HepG2 (cell line): ENCODE data around the gene CUL9. TPM values are rescaled to one million over a fixed set of nuclear protein-coding genes. Genes with fewer than 3 reads are reported as not detected.

ENCODE experiments used
- GATA4 ChIP-seq: sonication (generic); IDR thresholded peaks from 2 replicates; pipeline ENCODE4 v1.6.1; 2016; ENCODE audit warnings: antibody characterized with exemption, low read depth, borderline replicate concordance
- GATAD1 ChIP-seq: IDR thresholded peaks from 2 replicates; pipeline ENCODE4 v1.6.1; 2016; ENCODE audit warnings: missing genetic modification reagents, missing compliant biosample characterization
- JUN ChIP-seq: sonication (generic); formaldehyde crosslinking; IDR thresholded peaks from 2 replicates; pipeline ENCODE4 v1.4.0; 2020; ENCODE audit warnings: mild to moderate bottlenecking, missing genetic modification reagents
- KDM1A ChIP-seq: IDR thresholded peaks from 2 replicates; pipeline ENCODE4 v1.6.1; 2016; ENCODE audit warnings: missing compliant biosample characterization
- MLXIP ChIP-seq: sonication (generic); formaldehyde crosslinking; IDR thresholded peaks from 2 replicates; pipeline ENCODE4 v1.9.0; 2021; ENCODE audit warnings: missing genetic modification reagents, borderline replicate concordance
- NCOR1 ChIP-seq: fragments of 200-600 bp; sonication (generic); IDR thresholded peaks from 2 replicates; pipeline ENCODE4 v1.7.0; 2017; ENCODE audit warnings: antibody characterized with exemption, low read length, borderline replicate concordance
- PHF5A ChIP-seq: IDR thresholded peaks from one replicate; pipeline ENCODE4 v1.6.1; 2018; ENCODE audit warnings: low read depth, missing genetic modification reagents; ENCODE audit not compliant: unreplicated experiment
- POLR2AphosphoS2 ChIP-seq: IDR thresholded peaks from 2 replicates; pipeline ENCODE4 v1.6.1; 2011; ENCODE audit warnings: low read depth, low read length, improper control_type of control experiment
- SOX5 ChIP-seq: IDR thresholded peaks from 2 replicates; pipeline ENCODE4 v1.6.1; 2016; ENCODE audit warnings: borderline replicate concordance
- SRSF1 ChIP-seq: fragments of 200-400 bp; formaldehyde crosslinking; optimal IDR thresholded peaks from 2 replicates; pipeline ENCODE3; 2017; ENCODE audit warnings: mild to moderate bottlenecking, low read depth, low read length, moderate library complexity
- TIGD3 ChIP-seq: sonication (generic); formaldehyde crosslinking; IDR thresholded peaks from 2 replicates; pipeline ENCODE4 v1.5.1; 2020; ENCODE audit warnings: mild to moderate bottlenecking, missing genetic modification reagents, borderline replicate concordance
- WIZ ChIP-seq: sonication (generic); formaldehyde crosslinking; IDR thresholded peaks from 2 replicates; pipeline ENCODE4 v1.5.1; 2020; ENCODE audit warnings: mild to moderate bottlenecking, missing genetic modification reagents
- ZNF10 ChIP-seq: sonication (generic); formaldehyde crosslinking; IDR thresholded peaks from 2 replicates; pipeline ENCODE4 v1.4.0; 2020; ENCODE audit warnings: mild to moderate bottlenecking, low read depth, missing genetic modification reagents, borderline replicate concordance
- ZNF160 ChIP-seq: sonication (generic); formaldehyde crosslinking; IDR thresholded peaks from 2 replicates; pipeline ENCODE4 v1.8.0; 2022; ENCODE audit warnings: mild to moderate bottlenecking, inconsistent platforms, missing genetic modification reagents
- ZNF253 ChIP-seq: sonication (generic); formaldehyde crosslinking; IDR thresholded peaks from 2 replicates; pipeline ENCODE4 v1.8.0; 2022; ENCODE audit warnings: mild to moderate bottlenecking, missing genetic modification reagents, borderline replicate concordance
- ZNF276 ChIP-seq: sonication (generic); formaldehyde crosslinking; IDR thresholded peaks from 2 replicates; pipeline ENCODE4 v1.4.0; 2020; ENCODE audit warnings: mild to moderate bottlenecking, low read depth, missing genetic modification reagents
- ZNF430 ChIP-seq: sonication (generic); formaldehyde crosslinking; IDR thresholded peaks from 2 replicates; pipeline ENCODE4 v1.9.0; 2021; ENCODE audit warnings: mild to moderate bottlenecking, missing genetic modification reagents
- ZNF557 ChIP-seq: sonication (generic); formaldehyde crosslinking; IDR thresholded peaks from 2 replicates; pipeline ENCODE4 v1.4.0; 2020; ENCODE audit warnings: missing genetic modification reagents
- ZNF749 ChIP-seq: sonication (generic); formaldehyde crosslinking; IDR thresholded peaks from 2 replicates; pipeline ENCODE4 v1.8.0; 2022; ENCODE audit warnings: mild to moderate bottlenecking, missing genetic modification reagents, moderate library complexity, borderline replicate concordance
- ZNF782 ChIP-seq: sonication (generic); formaldehyde crosslinking; IDR thresholded peaks from 2 replicates; pipeline ENCODE4 v1.4.0; 2020; ENCODE audit warnings: missing genetic modification reagents, mild to moderate bottlenecking, borderline replicate concordance
- ZSCAN29 ChIP-seq: sonication (generic); formaldehyde crosslinking; conservative IDR thresholded peaks from 2 replicates; pipeline ENCODE4 v1.4.0; 2020; ENCODE audit warnings: mild to moderate bottlenecking, missing genetic modification reagents
- ZSCAN5A ChIP-seq: sonication (generic); formaldehyde crosslinking; IDR thresholded peaks from 2 replicates; pipeline ENCODE4 v1.8.0; 2022; ENCODE audit warnings: mild to moderate bottlenecking, missing genetic modification reagents, borderline replicate concordance
- polyA plus RNA-seq, 8 experiments: library from polyadenylated mRNA; depleted of rRNA in 3 of 8; stranded (reverse) in 7 of 8; unstranded in 1 of 8; fragments of >200 nt; fragmentation: Illumina TruSeq in 4 of 8; extraction: Trizol in 4 of 8; gene quantifications; 2 replicates each; pipeline versions ENCODE4 v1.2.1 to v1.2.3, GENCODE V29; 2011 to 2016; ENCODE audit warnings: low read depth in 4 of 8, missing spikeins in 1 of 8, mixed read lengths in 1 of 8; ENCODE audit not compliant: insufficient read depth in 1 of 8
- total RNA-seq, 5 experiments: library from RNA; depleted of rRNA; stranded (reverse); fragments of >200 nt; fragmentation: Illumina TruSeq; extraction: Trizol; gene quantifications; 2 replicates each; pipeline ENCODE4 v1.2.3, GENCODE V29; 2016; ENCODE audit warnings: low read depth in 1 of 5

CUL9 gene
- total and polyA plus RNA-seq, 2 of the 13 experiments (the other 11 are each of a cell fraction or from before 2014, with no cell fraction given), result 11.4 to 13.7 TPM

DNA sequence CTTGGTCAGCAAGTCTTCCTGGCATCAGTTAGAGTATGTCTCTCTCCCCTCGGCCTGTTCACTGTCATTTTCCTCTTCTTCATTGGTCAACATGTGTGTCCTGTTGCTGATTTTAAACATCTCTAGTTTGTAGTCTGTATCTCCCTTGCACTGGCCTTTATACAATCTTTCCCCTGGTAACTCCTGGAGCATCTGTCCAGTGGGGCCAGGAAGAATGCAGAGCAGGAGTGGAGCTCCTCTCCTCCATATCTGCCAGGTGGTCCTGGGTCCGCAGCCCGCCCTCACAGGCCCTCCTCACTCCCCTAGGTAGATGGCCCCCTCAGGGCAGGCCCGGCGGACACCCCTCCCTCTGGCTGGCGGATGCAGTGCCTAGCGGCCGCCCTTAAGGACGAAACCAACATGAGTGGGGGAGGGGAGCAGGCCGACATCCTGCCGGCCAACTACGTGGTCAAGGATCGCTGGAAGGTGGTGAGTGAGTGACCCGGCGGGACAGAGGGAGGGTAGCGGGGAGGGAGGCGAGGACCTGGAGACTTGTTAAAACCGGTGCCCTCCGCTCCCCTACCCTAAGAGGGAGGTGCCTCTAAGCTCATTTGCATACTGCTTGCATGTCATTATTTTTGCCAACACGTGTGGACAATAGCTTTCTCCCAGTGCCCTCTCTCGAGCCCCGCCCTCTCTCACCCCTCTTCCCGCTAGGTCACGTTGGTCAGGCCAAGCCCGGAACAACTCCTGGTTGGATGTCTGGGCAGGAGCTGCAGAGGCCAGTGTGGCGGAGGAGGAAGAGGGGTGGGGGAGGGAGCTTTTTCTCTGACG lies 64.5 kb downstream of the CUL9 start (continued):
- TF ChIP-seq ZSCAN5A (CRISPR knock-in tag), result no peak
- TF ChIP-seq GATA4, result no peak
- TF ChIP-seq KDM1A (CRISPR knock-in tag), result no peak
- no peak; the same call in 1 of the 2 replicates for TF ChIP-seq GATAD1
- no peak for TF ChIP-seq ZNF253 (CRISPR knock-in tag)
- no peak for TF ChIP-seq POLR2AphosphoS2
- no peak for TF ChIP-seq ZNF10 (CRISPR knock-in tag)
- no peak for TF ChIP-seq JUN (CRISPR knock-in tag)
- TF ChIP-seq SOX5 (CRISPR knock-in tag), result peak; percentile 25; the same call in 1 of the 2 replicates
- no peak for TF ChIP-seq MLXIP (CRISPR knock-in tag)
- no peak for TF ChIP-seq NCOR1
- TF ChIP-seq PHF5A (CRISPR knock-in tag), result no peak
- TF ChIP-seq ZNF782 (CRISPR knock-in tag), result no peak; the same call in 1 of the 2 replicates
- TF ChIP-seq WIZ (CRISPR knock-in tag), result no peak
- TF ChIP-seq ZNF430, result no peak
- peak; percentile 80; the same call in 1 of the 2 replicates for TF ChIP-seq TIGD3 (CRISPR knock-in tag)
- TF ChIP-seq ZNF160 (CRISPR knock-in tag), result no peak; the same call in 1 of the 2 replicates
- TF ChIP-seq ZSCAN29 (CRISPR knock-in tag), result no peak
- peak; percentile 89 for TF ChIP-seq ZNF276 (CRISPR knock-in tag)
- no peak for TF ChIP-seq SRSF1
- no peak for TF ChIP-seq ZNF557 (CRISPR knock-in tag)
- TF ChIP-seq ZNF749 (CRISPR knock-in tag), result no peak
